Suprapubic skin (tissue), 4 donors: ENCODE measurements around the gene SLC25A22. TPM values are rescaled to one million over a fixed set of nuclear protein-coding genes. Genes with fewer than 3 reads are reported as not detected.

Experiments
- DNase-seq, 2 donors: peaks; one replicate each; pipeline ENCODE4 v3.0.0-alpha.2; 2019; ENCODE audit warnings: low spot score in 2 of 2
- H3K27ac ChIP-seq: fragments of 200-600 bp; sonication (generic); one replicate; pipeline ENCODE4 v1.5.1; 2019
- H3K27me3 ChIP-seq: fragments of 200-600 bp; sonication (generic); one replicate; pipeline ENCODE4 v1.5.1; 2019
- H3K36me3 ChIP-seq: fragments of 200-600 bp; sonication (generic); one replicate; pipeline ENCODE4 v1.5.1; 2019
- H3K4me1 ChIP-seq: fragments of 200-600 bp; sonication (generic); one replicate; pipeline ENCODE4 v1.5.1; 2019
- H3K4me3 ChIP-seq: fragments of 200-600 bp; sonication (generic); one replicate; pipeline ENCODE4 v1.5.1; 2019; ENCODE audit warnings: mild to moderate bottlenecking
- H3K9me3 ChIP-seq: fragments of 200-600 bp; sonication (generic); one replicate; pipeline ENCODE4 v1.5.1; 2019
- CTCF ChIP-seq, 2 donors: fragments of 200-600 bp in 1 of 2; fragments of 450-650 bp in 1 of 2; sonication (generic) in 1 of 2; IDR thresholded peaks; one replicate each; pipeline ENCODE4 v1.5.1; 2016 to 2019; ENCODE audit warnings: antibody characterized with exemption in 2 of 2, mild to moderate bottlenecking in 1 of 2, moderate library complexity in 1 of 2
- EP300 ChIP-seq: sonication (generic); formaldehyde crosslinking; IDR thresholded peaks from one replicate; pipeline ENCODE4 v1.6.1; 2017; ENCODE audit warnings: antibody characterized with exemption
- POLR2A ChIP-seq, 2 donors: fragments of 450-650 bp; IDR thresholded peaks; one replicate each; pipeline ENCODE4 v1.6.1; 2017; ENCODE audit warnings: antibody characterized with exemption in 2 of 2, mild to moderate bottlenecking in 2 of 2, moderate library complexity in 2 of 2
- POLR2AphosphoS5 ChIP-seq, 3 donors: sonication (generic); formaldehyde crosslinking; IDR thresholded peaks; one replicate each; pipeline ENCODE4 v1.6.1; 2017; ENCODE audit warnings: antibody characterized with exemption in 3 of 3
- WGBS: methylation state at CpG from one replicate; pipeline ENCODE4 v1.1.5; 2018; 5-methylcytosine and 5-hydroxymethylcytosine counted together
- total RNA-seq, 4 donors: library from RNA; depleted of rRNA; stranded (reverse); fragments of >200 nt; gene quantifications; one replicate each; pipeline ENCODE4 v1.1.0, GENCODE V29; 2016

SLC25A22 gene
- total RNA-seq, 4 donors from 2014 or later = 11.2 to 14.7 (median 13.7) TPM

GRCh38 chr11:833114-833791 lies 35.2 kb upstream of the SLC25A22 start:
- DNase-seq = no peak
- peaks cover 73% of the 10 kb centered on the region for H3K4me1 ChIP-seq

GRCh38 chr11:832529-833113 lies 34.5 kb upstream of the SLC25A22 start, which contains the start of gene CD151:
Gene CD151 (plus strand): TSS chr11:832952. CDS start chr11:836070, 3,118 bp downstream.
- Histone ChIP-seq H3K27ac (peak within 1 kb of the TSS; percentile 94), H3K4me1 (peaks cover 80% of the 10 kb centered on the region), H3K36me3 (peaks cover 16% of the 10 kb centered on the region), H3K9me3 (no peaks in the 10 kb centered on the region), H3K27me3 (peaks cover 6% of the 10 kb centered on the region), H3K4me3 (peak within 1 kb of the TSS; percentile 85)
- no peak for DNase-seq
- TF ChIP-seq EP300 (no peak), CTCF (IDR thresholded peaks at IDR 0.05) (peak in 1 of 2 donors; percentile 15)
- WGBS = no CpG with 5 or more reads among the region's 67 CpGs

More at GRCh38 chr11:833114-833791, 35.2 kb upstream of the SLC25A22 start:
- TF ChIP-seq CTCF (IDR thresholded peaks at IDR 0.05) (no peak), EP300 (no peak), POLR2AphosphoS5 (IDR thresholded peaks at IDR 0.05) (no peak), POLR2A (IDR thresholded peaks at IDR 0.05) (peak in 1 of 2 donors; percentile 60)
- Histone ChIP-seq H3K9me3 (no peaks in the 10 kb centered on the region), H3K27ac (peak overlapping the region; percentile 94), H3K4me3 (peak overlapping the region; percentile 85), H3K36me3 (peaks cover 22% of the 10 kb centered on the region), H3K27me3 (peaks cover 6% of the 10 kb centered on the region)
- 0% methylated on average over 6 of the region's 55 CpGs for WGBS

GRCh38 chr11:831961-832528 lies 34.0 kb upstream of the SLC25A22 start:
- peaks cover 83% of the 10 kb centered on the region for H3K4me1 ChIP-seq
- WGBS = 74% methylated on average over 5 of the region's 23 CpGs
- H3K9me3 ChIP-seq = no peaks in the 10 kb centered on the region
- peak overlapping the region; percentile 85 for H3K4me3 ChIP-seq
- H3K36me3 ChIP-seq = peaks cover 10% of the 10 kb centered on the region
- TF ChIP-seq EP300 = no peak
- TF ChIP-seq POLR2A (IDR thresholded peaks at IDR 0.05) = no peak
- TF ChIP-seq CTCF (IDR thresholded peaks at IDR 0.05) = no peak
- TF ChIP-seq POLR2AphosphoS5 (IDR thresholded peaks at IDR 0.05) = no peak
- no peak overlapping the region for H3K27ac ChIP-seq
- H3K27me3 ChIP-seq = peaks cover 10% of the 10 kb centered on the region
- DNase-seq = no peak

GRCh38 chr11:831118-831864 lies 33.2 kb upstream of the SLC25A22 start:
- H3K27me3 ChIP-seq = peaks cover 13% of the 10 kb centered on the region
- TF ChIP-seq CTCF (IDR thresholded peaks at IDR 0.05) = no peak
- no peak for TF ChIP-seq POLR2A (IDR thresholded peaks at IDR 0.05)
- no peak for TF ChIP-seq POLR2AphosphoS5 (IDR thresholded peaks at IDR 0.05)
- TF ChIP-seq EP300 = no peak
- peaks cover 86% of the 10 kb centered on the region for H3K4me1 ChIP-seq
- peak overlapping the region; percentile 45 for H3K4me3 ChIP-seq
- H3K36me3 ChIP-seq = peaks cover 3% of the 10 kb centered on the region
- H3K27ac ChIP-seq = no peak overlapping the region
- DNase-seq = no peak
- no peaks in the 10 kb centered on the region for H3K9me3 ChIP-seq
- WGBS = 59% methylated on average over 6 of the region's 31 CpGs
